ENCODE results near the gene ADD2. TPM values are rescaled to one million over a fixed set of nuclear protein-coding genes. Genes with fewer than 3 reads are reported as not detected.

The ADD2 gene
- total and polyA plus RNA-seq, 2 experiments from 2014 or later: 34.6 to 223 TPM

GRCh38 chr2:70668911-70669310, 99.1 kb downstream of the ADD2 start:
- Histone ChIP-seq H3K27ac (ENCODE audit: low read depth) (no peak overlapping the region), H3K4me3 (no peak overlapping the region), H3K9me2 (ENCODE audit: insufficient read depth) (no peaks in the 10 kb centered on the region), H3K4me2 (no peak overlapping the region), H3K79me2 (replicated peaks; ENCODE audit: insufficient read depth) (no peaks in the 10 kb centered on the region), H2AFZ (no peak overlapping the region), H3K27me3 (ENCODE audit: insufficient read depth) (no peaks in the 10 kb centered on the region), H3F3A (replicated peaks; ENCODE audit: low read depth) (no peaks in the 10 kb centered on the region), H4K20me1 (replicated peaks; ENCODE audit: insufficient read depth) (peaks cover 5% of the 10 kb centered on the region; the same call in 1 of the 2 replicates), H3K4me1 (ENCODE audit: insufficient read depth) (0 out of 2 replicates have a peak, but pooled peaks cover 4% of the 10 kb centered on the region), H3K36me3 (ENCODE audit: insufficient read depth) (peaks cover 38% of the 10 kb centered on the region)
- Mint-ChIP-seq H3K4me1 (peaks cover 10% of the 10 kb centered on the region), H3K36me3 (ENCODE audit: low read depth) (peaks cover 92% of the 10 kb centered on the region), H3K4me3 (no peak overlapping the region), H3K27me3 (ENCODE audit: insufficient read depth, low read depth, poor library complexity) (peaks cover 3% of the 10 kb centered on the region), H3K9me3 (no peaks in the 10 kb centered on the region), H3K27ac (no peak overlapping the region)
- no peak for TF ChIP-seq REST (IDR thresholded peaks at IDR 0.05; ENCODE audit: unreplicated experiment)
- no peak for TF ChIP-seq ETS1 (IDR thresholded peaks at IDR 0.05)
- no peak for TF ChIP-seq CREB1 (CRISPR knock-in tag; IDR thresholded peaks at IDR 0.05; ENCODE audit: low read depth)
- TF ChIP-seq ZNF462 (CRISPR knock-in tag; IDR thresholded peaks at IDR 0.05): no peak
- TF ChIP-seq ZNF114 (CRISPR knock-in tag; IDR thresholded peaks at IDR 0.05): no peak
- TF ChIP-seq POLR2AphosphoS5 (IDR thresholded peaks at IDR 0.05; ENCODE audit: low read depth): no peak
- no peak for TF ChIP-seq STAT1 (IDR thresholded peaks at IDR 0.05; ENCODE audit: unreplicated experiment)
- no peak for TF ChIP-seq ZNF331 (CRISPR knock-in tag; IDR thresholded peaks at IDR 0.05; ENCODE audit: low read depth)
- no peak for TF ChIP-seq NANOG (IDR thresholded peaks at IDR 0.05; ENCODE audit: borderline replicate concordance)
- DNase-seq (ENCODE audit: low spot score): no peak
- ATAC-seq: no peak

All from GM23338 (cell line).